PC-3 (cell line): ENCODE results near the gene SCO1.

Experiments used
- EZH2 ChIP-seq: fragments of 300-600 bp; sonication (generic); IDR thresholded peaks from one replicate; pipeline ENCODE4 v1.6.1; 2017; ENCODE audit warnings: antibody characterized with exemption, mild to moderate bottlenecking, low read length; ENCODE audit not compliant: unreplicated experiment
- EZH2phosphoT487 ChIP-seq: fragments of 300-600 bp; sonication (generic); IDR thresholded peaks from 2 replicates; pipeline ENCODE4 v1.6.1; 2018; ENCODE audit warnings: mild to moderate bottlenecking, antibody characterized with exemption, low read length, borderline replicate concordance
- TF ChIP-seq, protein P1 (sequence below): fragments of 300-600 bp; sonication (generic); conservative IDR thresholded peaks from 2 replicates; pipeline ENCODE4 v1.5.1; 2017; ENCODE audit warnings: antibody characterized with exemption, low read depth, mild to moderate bottlenecking, low read length

DNA sequence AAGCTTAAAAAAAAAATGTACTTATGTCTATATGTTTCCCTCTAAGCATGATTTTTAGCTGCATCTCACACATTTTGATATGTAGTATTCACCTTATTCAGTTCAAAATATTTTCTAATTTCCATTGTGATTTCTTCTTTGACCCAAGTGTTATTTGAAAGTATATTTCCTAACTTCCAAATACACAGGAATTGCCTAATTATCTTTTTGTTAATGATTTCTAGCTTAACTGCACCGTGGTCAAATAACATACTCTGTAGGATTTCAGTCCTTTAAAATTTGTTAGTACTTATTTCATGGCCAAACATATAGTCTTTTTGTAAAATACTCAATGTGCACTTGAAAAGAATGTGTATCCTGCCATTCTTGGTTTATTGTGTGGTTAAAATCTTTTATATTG, 21.2 kb upstream of the SCO1 start:
- TF ChIP-seq EZH2 (no peak), EZH2phosphoT487 (no peak)
- TF ChIP-seq, protein P1, sequence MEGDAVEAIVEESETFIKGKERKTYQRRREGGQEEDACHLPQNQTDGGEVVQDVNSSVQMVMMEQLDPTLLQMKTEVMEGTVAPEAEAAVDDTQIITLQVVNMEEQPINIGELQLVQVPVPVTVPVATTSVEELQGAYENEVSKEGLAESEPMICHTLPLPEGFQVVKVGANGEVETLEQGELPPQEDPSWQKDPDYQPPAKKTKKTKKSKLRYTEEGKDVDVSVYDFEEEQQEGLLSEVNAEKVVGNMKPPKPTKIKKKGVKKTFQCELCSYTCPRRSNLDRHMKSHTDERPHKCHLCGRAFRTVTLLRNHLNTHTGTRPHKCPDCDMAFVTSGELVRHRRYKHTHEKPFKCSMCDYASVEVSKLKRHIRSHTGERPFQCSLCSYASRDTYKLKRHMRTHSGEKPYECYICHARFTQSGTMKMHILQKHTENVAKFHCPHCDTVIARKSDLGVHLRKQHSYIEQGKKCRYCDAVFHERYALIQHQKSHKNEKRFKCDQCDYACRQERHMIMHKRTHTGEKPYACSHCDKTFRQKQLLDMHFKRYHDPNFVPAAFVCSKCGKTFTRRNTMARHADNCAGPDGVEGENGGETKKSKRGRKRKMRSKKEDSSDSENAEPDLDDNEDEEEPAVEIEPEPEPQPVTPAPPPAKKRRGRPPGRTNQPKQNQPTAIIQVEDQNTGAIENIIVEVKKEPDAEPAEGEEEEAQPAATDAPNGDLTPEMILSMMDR: no peak
